Keratinocyte (primary cell): ENCODE results near the gene ADARB2. TPM values are rescaled to one million over a fixed set of nuclear protein-coding genes. Genes with fewer than 3 reads are reported as not detected.

Experiments
- DNase-seq: peaks from one replicate; pipeline ENCODE4 v3.0.0-alpha.2; 2011; ENCODE audit warnings: low read depth, missing footprints, low spot score
- FAIRE-seq: peaks from 2 replicates; lab custom pipeline; 2011; peaks lifted over from hg19 to GRCh38; lab: Jason Lieb, UNC
- H2AFZ ChIP-seq: 2 replicates; pipeline ENCODE4 v1.6.0; 2012; ENCODE audit warnings: low read length, control low read depth, inconsistent platforms; ENCODE audit not compliant: control insufficient read depth
- H3K27ac ChIP-seq: 2 replicates; pipeline ENCODE4 v1.5.1; 2011; ENCODE audit warnings: low read length; ENCODE audit not compliant: control insufficient read depth, insufficient read depth
- H3K27me3 ChIP-seq: 3 replicates; pipeline ENCODE4 v1.6.0; 2011; ENCODE audit warnings: low read length; ENCODE audit not compliant: control insufficient read depth, insufficient read depth; ENCODE audit errors: extremely low read depth
- H3K36me3 ChIP-seq, 2 experiments: 2 replicates in 1 of 2; 3 replicates in 1 of 2; pipeline ENCODE4 v1.5.1; 2011; ENCODE audit warnings: low read length in 2 of 2, mild to moderate bottlenecking in 1 of 2; ENCODE audit not compliant: control insufficient read depth in 2 of 2, insufficient read depth in 2 of 2; ENCODE audit errors: extremely low read depth in 1 of 2
- H3K4me1 ChIP-seq: 3 replicates; pipeline ENCODE4 v1.5.1; 2011; ENCODE audit warnings: low read length; ENCODE audit not compliant: control insufficient read depth, insufficient read depth; ENCODE audit errors: extremely low read depth
- H3K4me2 ChIP-seq: 3 replicates; pipeline ENCODE4 v1.6.0; 2011; ENCODE audit warnings: low read depth, low read length; ENCODE audit not compliant: control insufficient read depth, insufficient read depth; ENCODE audit errors: extremely low read depth
- H3K4me3 ChIP-seq, 3 experiments: fragments of 200-600 bp in 1 of 3; sonication (generic) in 1 of 3; 2 replicates in 2 of 3; 3 replicates in 1 of 3; pipeline ENCODE4 v1.5.1; 2011 to 2016; ENCODE audit warnings: low read length in 3 of 3, mild to moderate bottlenecking in 3 of 3, control low read depth in 2 of 3, inconsistent platforms in 1 of 3, low read depth in 1 of 3, mixed read lengths in 1 of 3, mixed run types in 1 of 3, moderate library complexity in 1 of 3; ENCODE audit not compliant: control insufficient read depth in 2 of 3, insufficient read depth in 2 of 3; ENCODE audit errors: extremely low read depth in 1 of 3
- H3K79me2 ChIP-seq: 2 replicates; pipeline ENCODE4 v1.6.0; 2012; ENCODE audit warnings: low read length; ENCODE audit not compliant: control insufficient read depth, insufficient read depth
- H3K9ac ChIP-seq: 3 replicates; pipeline ENCODE4 v1.6.0; 2011; ENCODE audit warnings: low read length; ENCODE audit not compliant: control insufficient read depth, insufficient read depth; ENCODE audit errors: extremely low read depth
- H3K9me1 ChIP-seq: 3 replicates; pipeline ENCODE4 v1.6.0; 2011; ENCODE audit warnings: low read length; ENCODE audit not compliant: control insufficient read depth, insufficient read depth; ENCODE audit errors: extremely low read depth
- H3K9me3 ChIP-seq: 2 replicates; pipeline ENCODE4 v1.5.1; 2012; ENCODE audit warnings: low read depth, low read length; ENCODE audit not compliant: control insufficient read depth
- H4K20me1 ChIP-seq: 3 replicates; pipeline ENCODE4 v1.6.0; 2011; ENCODE audit warnings: low read length; ENCODE audit not compliant: control insufficient read depth, insufficient read depth; ENCODE audit errors: extremely low read depth
- EZH2 ChIP-seq: IDR thresholded peaks from one replicate; pipeline ENCODE4 v1.6.1; 2012; ENCODE audit warnings: inconsistent platforms, mild to moderate bottlenecking, low read length, moderate library complexity
- dilution Hi-C: fragments of 300-500 bp; cut with MboI; formaldehyde crosslinking; loops from one replicate; pipeline ENCODE4 v1.7.0; 2020; ENCODE audit warnings: low sequenced_read_pairs; ENCODE audit not compliant: extremely low pct_ligation_motif_present
- polyA plus RNA-seq, 5 experiments: library from polyadenylated mRNA; depleted of rRNA in 3 of 5; stranded (reverse) in 3 of 5; stranded (forward) in 1 of 5; unstranded in 1 of 5; fragments of >200 nt; gene quantifications; 1 replicate in 1 of 5; 2 replicates in 3 of 5; 3 replicates in 1 of 5; pipeline versions ENCODE4 v1.2.1 to v1.2.3, GENCODE V29; 2011 to 2012; ENCODE audit warnings: missing spikeins in 2 of 5, low read depth in 1 of 5, low replicate concordance in 1 of 5
- TF ChIP-seq, protein P1 (sequence below), 3 experiments: IDR thresholded peaks in 1 of 3; conservative IDR thresholded peaks in 1 of 3; optimal IDR thresholded peaks in 1 of 3; 2 replicates in 2 of 3; 3 replicates in 1 of 3; pipeline versions ENCODE3 to v1.5.1; 2011; ENCODE audit warnings: low read length in 3 of 3, mild to moderate bottlenecking in 3 of 3, moderate library complexity in 2 of 3, control low read depth in 1 of 3, inconsistent platforms in 1 of 3; ENCODE audit not compliant: insufficient read depth in 2 of 3; ENCODE audit errors: extremely low read depth in 1 of 3

The ADARB2 gene
- polyA plus RNA-seq, 1 donor (not counting 4 experiments of a cell fraction or from before 2014, with no cell fraction given) = not detected

DNA sequence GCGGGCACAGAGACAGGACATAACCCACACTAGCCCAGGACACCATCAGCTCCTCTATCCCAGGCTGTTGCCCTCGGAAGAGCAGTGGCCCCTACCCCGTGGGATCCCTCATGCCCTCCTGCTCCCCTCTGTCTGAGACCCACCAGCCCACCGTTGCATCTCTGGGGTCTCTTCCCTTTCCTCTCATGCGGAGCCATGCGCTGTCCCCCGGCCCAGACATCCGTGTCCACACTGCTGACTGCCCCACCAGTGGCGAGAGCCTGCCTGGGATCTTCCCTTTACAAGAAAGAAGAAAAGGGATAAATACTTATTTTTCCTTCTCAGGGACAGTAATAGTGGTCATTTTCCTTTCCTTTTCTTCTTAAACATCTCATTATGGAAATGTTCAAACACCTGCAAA, 565.7 kb downstream of the ADARB2 start:
- H3K4me1 ChIP-seq = no peaks in the 10 kb centered on the region
- no peak overlapping the region for H2AFZ ChIP-seq
- H3K27ac ChIP-seq = no peak overlapping the region
- TF ChIP-seq, protein P1, sequence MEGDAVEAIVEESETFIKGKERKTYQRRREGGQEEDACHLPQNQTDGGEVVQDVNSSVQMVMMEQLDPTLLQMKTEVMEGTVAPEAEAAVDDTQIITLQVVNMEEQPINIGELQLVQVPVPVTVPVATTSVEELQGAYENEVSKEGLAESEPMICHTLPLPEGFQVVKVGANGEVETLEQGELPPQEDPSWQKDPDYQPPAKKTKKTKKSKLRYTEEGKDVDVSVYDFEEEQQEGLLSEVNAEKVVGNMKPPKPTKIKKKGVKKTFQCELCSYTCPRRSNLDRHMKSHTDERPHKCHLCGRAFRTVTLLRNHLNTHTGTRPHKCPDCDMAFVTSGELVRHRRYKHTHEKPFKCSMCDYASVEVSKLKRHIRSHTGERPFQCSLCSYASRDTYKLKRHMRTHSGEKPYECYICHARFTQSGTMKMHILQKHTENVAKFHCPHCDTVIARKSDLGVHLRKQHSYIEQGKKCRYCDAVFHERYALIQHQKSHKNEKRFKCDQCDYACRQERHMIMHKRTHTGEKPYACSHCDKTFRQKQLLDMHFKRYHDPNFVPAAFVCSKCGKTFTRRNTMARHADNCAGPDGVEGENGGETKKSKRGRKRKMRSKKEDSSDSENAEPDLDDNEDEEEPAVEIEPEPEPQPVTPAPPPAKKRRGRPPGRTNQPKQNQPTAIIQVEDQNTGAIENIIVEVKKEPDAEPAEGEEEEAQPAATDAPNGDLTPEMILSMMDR (optimal IDR thresholded peaks at IDR 0.05 in 1 of 3, IDR thresholded peaks at IDR 0.05 in 1 of 3, conservative IDR thresholded peaks at IDR 0.05 in 1 of 3; ENCODE audit: extremely low read depth in 1 of 3, insufficient read depth in 2 of 3, low read length in 3 of 3) = no peak
- no peak for TF ChIP-seq EZH2
- no peaks in the 10 kb centered on the region for H4K20me1 ChIP-seq
- H3K4me3 ChIP-seq = no peak overlapping the region
- no peaks in the 10 kb centered on the region for H3K9me3 ChIP-seq
- H3K9me1 ChIP-seq = no peaks in the 10 kb centered on the region
- H3K4me2 ChIP-seq = no peak overlapping the region
- DNase-seq (no peak), FAIRE-seq (no peak)
- H3K27me3 ChIP-seq = no peaks in the 10 kb centered on the region
- no peaks in the 10 kb centered on the region for H3K79me2 ChIP-seq
- H3K9ac ChIP-seq = no peak overlapping the region
- dilution Hi-C loops = no loop called here
- H3K36me3 ChIP-seq = no peaks in the 10 kb centered on the region

DNA sequence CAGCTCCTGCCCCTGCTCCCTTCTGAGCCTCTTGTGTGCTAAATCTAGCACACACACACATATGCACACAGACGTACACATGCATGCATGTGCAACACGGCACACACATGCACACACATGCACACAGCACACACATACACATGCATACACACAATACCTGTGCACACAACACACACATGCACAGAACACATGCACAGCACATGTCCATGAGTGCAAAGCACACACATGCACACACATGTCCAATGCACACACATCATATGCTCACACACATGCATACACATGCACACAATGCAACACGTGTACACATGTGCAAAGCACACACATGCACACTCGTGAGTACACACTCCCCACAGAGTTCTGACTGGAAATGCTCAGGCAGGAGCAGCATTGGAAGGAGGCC, 566.1 kb downstream of the ADARB2 start:
- Histone ChIP-seq H3K27me3 (no peaks in the 10 kb centered on the region), H3K79me2 (no peaks in the 10 kb centered on the region), H3K9ac (no peak overlapping the region), H4K20me1 (no peaks in the 10 kb centered on the region), H3K9me1 (no peaks in the 10 kb centered on the region), H3K4me1 (no peaks in the 10 kb centered on the region), H3K27ac (no peak overlapping the region), H3K9me3 (no peaks in the 10 kb centered on the region), H3K4me2 (no peak overlapping the region), H3K4me3 (no peak overlapping the region), H2AFZ (no peak overlapping the region), H3K36me3 (no peaks in the 10 kb centered on the region)
- dilution Hi-C loops = no loop called here
- no peak for DNase-seq
- FAIRE-seq = no peak
- TF ChIP-seq, protein P1 (optimal IDR thresholded peaks at IDR 0.05 in 1 of 3, IDR thresholded peaks at IDR 0.05 in 1 of 3, conservative IDR thresholded peaks at IDR 0.05 in 1 of 3; ENCODE audit: extremely low read depth in 1 of 3, insufficient read depth in 2 of 3, low read length in 3 of 3) = no peak
- TF ChIP-seq EZH2 = no peak
